ENCODE measurements around the gene PHF21A. TPM values are rescaled to one million over a fixed set of nuclear protein-coding genes. Genes with fewer than 3 reads are reported as not detected.

Gene PHF21A
- total RNA-seq, 1 donor from 2014 or later = 66.8 TPM

DNA sequence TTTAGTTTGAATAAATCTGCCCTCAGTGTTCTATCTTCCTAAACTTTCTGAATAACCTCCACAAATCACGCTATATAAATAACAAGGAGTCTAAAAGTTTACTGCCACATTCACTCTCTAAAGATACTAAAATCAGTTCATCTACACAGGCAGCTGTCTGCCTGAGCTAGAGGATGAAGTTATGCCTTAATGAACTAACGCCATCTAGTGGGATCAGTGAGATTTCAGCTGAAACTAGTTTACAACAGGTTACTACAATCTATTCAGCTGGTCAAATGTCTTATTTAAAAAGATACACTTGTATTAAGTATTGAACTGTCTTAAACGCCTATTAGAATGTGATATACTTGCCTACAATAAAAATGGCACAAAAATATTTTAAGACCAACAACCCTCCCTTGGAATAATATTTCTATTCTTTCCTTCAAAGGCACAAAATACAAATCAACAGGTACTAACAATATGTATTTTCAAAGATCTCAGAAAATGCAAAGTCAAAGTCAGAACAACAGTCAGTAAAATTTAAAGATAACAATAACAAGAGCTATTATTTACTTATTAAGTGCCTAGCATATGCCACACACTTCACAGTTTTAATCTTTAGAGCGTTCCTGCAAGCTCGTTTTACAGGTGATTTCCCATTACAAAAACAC is 114.7 kb downstream of the PHF21A start:
- Histone ChIP-seq H3K27me3 (no peaks in the 10 kb centered on the region), H3K9me3 (no peaks in the 10 kb centered on the region), H3K4me3 (no peak overlapping the region), H3K4me1 (peaks cover 2% of the 10 kb centered on the region), H3K27ac (no peak overlapping the region), H3K36me3 (no peaks in the 10 kb centered on the region)
- TF ChIP-seq CTCF (IDR thresholded peaks at IDR 0.05) (peak; percentile 43 to 64 (median 43)), POLR2AphosphoS5 (IDR thresholded peaks at IDR 0.05; ENCODE audit: insufficient read depth in 1 of 2, low read depth in 1 of 2) (peak in 1 of 2 donors; percentile 46), POLR2A (IDR thresholded peaks at IDR 0.05) (no peak)
- intact Hi-C loops (cut with DNase I) = no loop called here
- DNase-seq (ENCODE audit: extremely low spot score in 2 of 2) = no peak

DNA sequence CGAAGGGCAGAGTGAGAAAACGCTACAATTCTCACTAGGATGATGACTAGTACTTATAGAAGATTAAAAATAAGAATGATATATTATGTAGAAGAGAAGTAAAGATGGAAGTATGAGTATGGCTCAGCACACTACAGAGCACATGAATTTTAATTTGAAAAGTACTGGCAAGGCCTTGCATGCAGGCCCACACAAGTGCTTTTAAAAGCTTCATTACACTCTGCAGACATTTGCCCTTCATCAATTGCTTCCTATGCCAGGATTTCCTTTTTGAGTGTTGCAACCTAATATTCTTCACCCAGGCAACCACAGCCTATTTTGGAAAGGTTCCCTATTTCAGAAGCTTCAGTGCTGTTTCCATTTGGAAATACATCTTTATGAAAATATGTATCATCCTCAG is 117.7 kb downstream of the PHF21A start:
- peaks cover 11% of the 10 kb centered on the region for H3K4me1 ChIP-seq
- no peak for TF ChIP-seq CTCF (IDR thresholded peaks at IDR 0.05)
- TF ChIP-seq POLR2A (IDR thresholded peaks at IDR 0.05) = no peak
- no peak for TF ChIP-seq POLR2AphosphoS5 (IDR thresholded peaks at IDR 0.05; ENCODE audit: insufficient read depth in 1 of 2, low read depth in 1 of 2)
- intact Hi-C loops (cut with DNase I) = no loop called here

GRCh38 chr11:46002189-46002588 is 119.1 kb downstream of the PHF21A start:
- Histone ChIP-seq H3K4me3 (no peak overlapping the region), H3K27ac (no peak overlapping the region), H3K9me3 (no peaks in the 10 kb centered on the region), H3K36me3 (no peaks in the 10 kb centered on the region), H3K4me1 (peaks cover 11% of the 10 kb centered on the region), H3K27me3 (no peaks in the 10 kb centered on the region)
- DNase-seq (ENCODE audit: extremely low spot score in 2 of 2) = no peak
- intact Hi-C loops (cut with DNase I) = no loop called here
- TF ChIP-seq CTCF (IDR thresholded peaks at IDR 0.05) = no peak
- no peak for TF ChIP-seq POLR2AphosphoS5 (IDR thresholded peaks at IDR 0.05; ENCODE audit: insufficient read depth in 1 of 2, low read depth in 1 of 2)

More for the DNA sequence above, 117.7 kb downstream of the PHF21A start:
- Histone ChIP-seq H3K36me3 (no peaks in the 10 kb centered on the region), H3K9me3 (no peaks in the 10 kb centered on the region), H3K27ac (no peak overlapping the region), H3K27me3 (no peaks in the 10 kb centered on the region), H3K4me3 (no peak overlapping the region)
- no peak for DNase-seq (ENCODE audit: extremely low spot score in 2 of 2)

- Histone ChIP-seq H3K4me3 (no peak overlapping the region), H3K4me1 (peaks cover 11% of the 10 kb centered on the region), H3K27ac (no peak overlapping the region), H3K27me3 (no peaks in the 10 kb centered on the region), H3K9me3 (no peaks in the 10 kb centered on the region), H3K36me3 (no peaks in the 10 kb centered on the region)
- DNase-seq (ENCODE audit: extremely low spot score in 2 of 2) = no peak
- intact Hi-C loops (cut with DNase I) = no loop called here
- no peak for TF ChIP-seq CTCF (IDR thresholded peaks at IDR 0.05)
- no peak for TF ChIP-seq POLR2A (IDR thresholded peaks at IDR 0.05)
- TF ChIP-seq POLR2AphosphoS5 (IDR thresholded peaks at IDR 0.05; ENCODE audit: insufficient read depth in 1 of 2, low read depth in 1 of 2) = no peak
These were observed 119.8 kb downstream of the PHF21A start for GRCh38 chr11:46001448-46001914.

- H3K36me3 ChIP-seq = no peaks in the 10 kb centered on the region
- no peak overlapping the region for H3K27ac ChIP-seq
- DNase-seq (ENCODE audit: extremely low spot score in 2 of 2) = no peak
- no peak overlapping the region for H3K4me3 ChIP-seq
- TF ChIP-seq CTCF (IDR thresholded peaks at IDR 0.05) = no peak
- TF ChIP-seq POLR2A (IDR thresholded peaks at IDR 0.05) = no peak
- TF ChIP-seq POLR2AphosphoS5 (IDR thresholded peaks at IDR 0.05; ENCODE audit: insufficient read depth in 1 of 2, low read depth in 1 of 2) = no peak
- no peaks in the 10 kb centered on the region for H3K9me3 ChIP-seq
- no peaks in the 10 kb centered on the region for H3K27me3 ChIP-seq
- intact Hi-C loops (cut with DNase I) = no loop called here
- peaks cover 31% of the 10 kb centered on the region for H3K4me1 ChIP-seq
These were observed 123.7 kb downstream of the PHF21A start for GRCh38 chr11:45997599-45997998.
